H1 (cell line): ENCODE data around the gene CANX. TPM values are rescaled to one million over a fixed set of nuclear protein-coding genes. Genes with fewer than 3 reads are reported as not detected.

Experiments
- CTCF ChIA-PET: fragments of 300-600 bp; sonication (Branson Sonifier 250); formaldehyde crosslinking; loops from one replicate; lab custom pipeline; 2021; ENCODE audit not compliant: partially characterized antibody; lab: Charles Lee
- POLR2A ChIA-PET: fragments of 300-600 bp; sonication (Branson Sonifier 250); formaldehyde crosslinking; loops from one replicate; lab custom pipeline; 2021; ENCODE audit warnings: inconsistent platforms; ENCODE audit not compliant: partially characterized antibody; lab: Charles Lee
- DNase-seq, 2 experiments: peaks; one replicate each; pipeline versions ENCODE4 v3.0.0 to v3.0.0-alpha.2; 2010 to 2022; ENCODE audit warnings: low spot score in 2 of 2, low read depth in 1 of 2, mixed read lengths in 1 of 2
- FAIRE-seq: peaks from 2 replicates; lab custom pipeline; 2011; peaks lifted over from hg19 to GRCh38; lab: Jason Lieb, UNC
- H2AFZ ChIP-seq: 2 replicates; pipeline ENCODE4 v1.8.1; 2012; ENCODE audit warnings: low read length, inconsistent platforms
- H2AK5ac ChIP-seq: 2 replicates; pipeline ENCODE4 v1.6.1; 2013; ENCODE audit warnings: low read depth, low read length
- H2BK120ac ChIP-seq: replicated peaks from 2 replicates; pipeline ENCODE3; 2013; ENCODE audit warnings: low read depth, low read length, inconsistent platforms
- H2BK12ac ChIP-seq: 2 replicates; pipeline ENCODE4 v1.6.1; 2013; ENCODE audit warnings: low read depth, low read length
- H2BK15ac ChIP-seq: 2 replicates; pipeline ENCODE4 v1.6.1; 2013; ENCODE audit warnings: low read length
- H2BK20ac ChIP-seq: 2 replicates; pipeline ENCODE4 v1.6.1; 2013; ENCODE audit warnings: low read length
- H2BK5ac ChIP-seq: 2 replicates; pipeline ENCODE4 v1.6.1; 2013; ENCODE audit warnings: low read depth, low read length
- H3K14ac ChIP-seq: 2 replicates; pipeline ENCODE4 v1.6.1; 2013; ENCODE audit warnings: inconsistent platforms; ENCODE audit not compliant: insufficient read length
- H3K18ac ChIP-seq: 2 replicates; pipeline ENCODE4 v1.6.1; 2013; ENCODE audit warnings: low read length; ENCODE audit errors: extremely low read depth
- H3K23ac ChIP-seq: 2 replicates; pipeline ENCODE4 v1.6.1; 2013; ENCODE audit warnings: inconsistent platforms; ENCODE audit not compliant: insufficient read length
- H3K23me2 ChIP-seq: 2 replicates; pipeline ENCODE4 v1.6.1; 2013; ENCODE audit warnings: low read depth, low read length
- H3K27ac ChIP-seq: 2 replicates; pipeline ENCODE4 v1.6.1; 2011; ENCODE audit warnings: low read depth, low read length, inconsistent platforms
- H3K27me3 ChIP-seq, 4 experiments: replicated peaks in 1 of 4; 1 replicate in 1 of 4; 2 replicates in 3 of 4; pipeline versions ENCODE4 v1.6.1 to v1.8.1; 2011 to 2013; ENCODE audit warnings: low read length in 3 of 4, mild to moderate bottlenecking in 3 of 4, inconsistent platforms in 2 of 4, mixed read lengths in 2 of 4, moderate library complexity in 1 of 4; ENCODE audit not compliant: control insufficient read depth in 3 of 4, insufficient read depth in 3 of 4; ENCODE audit errors: extremely low read depth in 1 of 4
- H3K36me3 ChIP-seq, 4 experiments: 2 replicates each; pipeline versions ENCODE4 v1.6.1 to v1.8.1; 2011 to 2013; ENCODE audit warnings: mild to moderate bottlenecking in 4 of 4, low read length in 3 of 4, moderate library complexity in 2 of 4, control low read depth in 1 of 4, inconsistent platforms in 1 of 4; ENCODE audit not compliant: insufficient read depth in 4 of 4, control insufficient read depth in 2 of 4
- H3K4ac ChIP-seq: replicated peaks from 2 replicates; pipeline ENCODE3; 2013; ENCODE audit warnings: low read length, low read depth, mixed read lengths, inconsistent platforms; ENCODE audit not compliant: insufficient read length
- H3K4me1 ChIP-seq, 4 experiments: replicated peaks in 1 of 4; 1 replicate in 1 of 4; 2 replicates in 3 of 4; pipeline versions ENCODE4 v1.6.1 to v1.8.1; 2011 to 2013; ENCODE audit warnings: low read length in 3 of 4, inconsistent platforms in 2 of 4, mixed read lengths in 1 of 4; ENCODE audit not compliant: insufficient read depth in 4 of 4, control insufficient read depth in 3 of 4
- H3K4me2 ChIP-seq, 2 experiments: 2 replicates each; pipeline versions ENCODE4 v1.6.1 to v1.8.1; 2011 to 2013; ENCODE audit warnings: low read depth in 2 of 2, low read length in 2 of 2, control low read depth in 1 of 2, inconsistent platforms in 1 of 2, mild to moderate bottlenecking in 1 of 2; ENCODE audit not compliant: insufficient read depth in 1 of 2
- H3K4me3 ChIP-seq, 4 experiments: fragments of 200-600, 300-600 bp in 1 of 4; sonication (generic), shearing (Covaris generic), sonication (Bioruptor Twin) in 1 of 4; 2 replicates each; pipeline versions ENCODE4 v1.5.1 to v1.8.1; 2011 to 2016; ENCODE audit warnings: low read length in 4 of 4, low read depth in 3 of 4, control low read depth in 2 of 4, inconsistent platforms in 2 of 4, mild to moderate bottlenecking in 2 of 4, mixed read lengths in 1 of 4, moderate library complexity in 1 of 4; ENCODE audit not compliant: insufficient read depth in 2 of 4; ENCODE audit errors: extremely low read depth in 1 of 4
- H3K56ac ChIP-seq: replicated peaks from 2 replicates; pipeline ENCODE3; 2013; ENCODE audit warnings: low read depth, mild to moderate bottlenecking, mixed read lengths, low read length, inconsistent platforms; ENCODE audit not compliant: insufficient read length
- H3K79me1 ChIP-seq: 2 replicates; pipeline ENCODE4 v1.6.1; 2013; ENCODE audit warnings: low read depth, low read length, control low read depth
- H3K79me2 ChIP-seq, 2 experiments: 2 replicates each; pipeline versions ENCODE4 v1.6.1 to v1.8.1; 2012 to 2013; ENCODE audit warnings: low read length in 2 of 2, mild to moderate bottlenecking in 2 of 2, inconsistent platforms in 1 of 2; ENCODE audit not compliant: insufficient read depth in 2 of 2, control insufficient read depth in 1 of 2
- H3K9ac ChIP-seq, 4 experiments: replicated peaks in 1 of 4; 1 replicate in 1 of 4; 2 replicates in 3 of 4; pipeline versions ENCODE4 v1.6.1 to v1.8.1; 2011 to 2013; ENCODE audit warnings: low read depth in 3 of 4, low read length in 3 of 4, control low read depth in 2 of 4, mild to moderate bottlenecking in 2 of 4, moderate library complexity in 2 of 4, inconsistent platforms in 1 of 4; ENCODE audit errors: extremely low read depth in 1 of 4
- H3K9me3 ChIP-seq, 2 experiments: 2 replicates each; pipeline versions ENCODE4 v1.6.1 to v1.8.1; 2012 to 2013; ENCODE audit warnings: mild to moderate bottlenecking in 2 of 2, moderate library complexity in 2 of 2, control low read depth in 1 of 2, inconsistent platforms in 1 of 2, low read depth in 1 of 2, low read length in 1 of 2, mixed read lengths in 1 of 2; ENCODE audit not compliant: insufficient read depth in 2 of 2
- H4K20me1 ChIP-seq, 2 experiments: replicated peaks in 1 of 2; 2 replicates each; pipeline versions ENCODE3 to v1.8.1; 2011 to 2013; ENCODE audit warnings: inconsistent platforms in 2 of 2, low read length in 2 of 2, mild to moderate bottlenecking in 1 of 2; ENCODE audit not compliant: insufficient read depth in 2 of 2, control insufficient read depth in 1 of 2
- H4K5ac ChIP-seq: 2 replicates; pipeline ENCODE4 v1.6.1; 2013; ENCODE audit warnings: low read length, low read depth, mixed read lengths, inconsistent platforms; ENCODE audit not compliant: insufficient read length
- H4K8ac ChIP-seq: 2 replicates; pipeline ENCODE4 v1.8.0; 2013; ENCODE audit warnings: mild to moderate bottlenecking, moderate library complexity, low read length, inconsistent platforms; ENCODE audit not compliant: insufficient read depth; ENCODE audit errors: extremely low read depth
- H4K91ac ChIP-seq: replicated peaks from 2 replicates; pipeline ENCODE3; 2013; ENCODE audit warnings: low read length, mixed read lengths, inconsistent platforms; ENCODE audit not compliant: insufficient read length
- BRCA1 ChIP-seq: IDR thresholded peaks from 2 replicates; pipeline ENCODE4 v1.6.1; 2012; ENCODE audit warnings: low read depth, low read length, improper control_type of control experiment
- EP300 ChIP-seq, 2 experiments: IDR thresholded peaks; 1 replicate in 1 of 2; 2 replicates in 1 of 2; pipeline ENCODE4 v1.6.1; 2011 to 2012; ENCODE audit warnings: low read depth in 2 of 2, low read length in 2 of 2, mild to moderate bottlenecking in 2 of 2, borderline replicate concordance in 1 of 2, inconsistent platforms in 1 of 2, moderate library complexity in 1 of 2
- JUND ChIP-seq: IDR thresholded peaks from 2 replicates; pipeline ENCODE4 v1.6.1; 2011; ENCODE audit warnings: mild to moderate bottlenecking, improper control_type of control experiment, low read length
- KDM4A ChIP-seq: IDR thresholded peaks from one replicate; pipeline ENCODE4 v1.7.1; 2012; ENCODE audit warnings: low read depth, mild to moderate bottlenecking, moderate library complexity, low read length, inconsistent platforms; ENCODE audit not compliant: severe bottlenecking
- POLR2AphosphoS5 ChIP-seq: IDR thresholded peaks from 2 replicates; pipeline ENCODE4 v1.6.1; 2011; ENCODE audit warnings: low read depth, low read length
- SRF ChIP-seq: IDR thresholded peaks from 2 replicates; pipeline ENCODE4 v1.6.1; 2011; ENCODE audit warnings: mild to moderate bottlenecking, low read depth, low read length, moderate library complexity
- SUZ12 ChIP-seq: fragments of 200-600 bp; sonication (generic); IDR thresholded peaks from 2 replicates; pipeline ENCODE4 v1.6.1; 2012; ENCODE audit warnings: mild to moderate bottlenecking, inconsistent platforms, low read length, moderate library complexity, mixed read lengths
- WGBS, 2 experiments: shearing (Covaris generic) in 1 of 2; methylation state at CpG; one replicate each; pipeline versions ENCODE4 v1.1.6 to v1.1.7; 2013 to 2015; ENCODE audit warnings: low lambda C conversion rate in 2 of 2, mixed read lengths in 2 of 2, inconsistent platforms in 1 of 2, low coverage in 1 of 2, missing lambda C conversion rate in 1 of 2; ENCODE audit not compliant: insufficient replicate concordance in 2 of 2, insufficient coverage in 1 of 2, insufficient read length in 1 of 2; ENCODE audit errors: extremely low coverage in 1 of 2, missing lambda C conversion rate in 1 of 2; 5-methylcytosine and 5-hydroxymethylcytosine counted together
- polyA plus RNA-seq, 7 experiments: library from polyadenylated mRNA; depleted of rRNA in 3 of 7; stranded (reverse) in 5 of 7; unstranded in 2 of 7; fragments of >200 nt in 5 of 7; fragments of 200-250 nt in 2 of 7; gene quantifications; 1 replicate in 5 of 7; 2 replicates in 1 of 7; 4 replicates in 1 of 7; pipeline versions ENCODE4 v1.2.1 to v1.2.3, GENCODE V29; 2011 to 2013; ENCODE audit warnings: missing spikeins in 2 of 7, mixed read lengths in 2 of 7
- total RNA-seq: library from RNA; stranded (reverse); fragmentation: NEBNext Ultra II Directional; extraction: Animal tissue kit (Norgen Biotek cat#: 25700); gene quantifications from 2 replicates; pipeline ENCODE4 v1.2.1, GENCODE V29; 2021
- TF ChIP-seq, protein P1 (sequence below): IDR thresholded peaks from 2 replicates; pipeline ENCODE4 v1.6.1; 2011; ENCODE audit warnings: low read depth, mild to moderate bottlenecking, low read length; ENCODE audit not compliant: insufficient read depth

The CANX gene
- total and polyA plus RNA-seq, 2 of the 8 experiments (the other 6 are each of a cell fraction or from before 2014, with no cell fraction given): 136 to 691 TPM

DNA sequence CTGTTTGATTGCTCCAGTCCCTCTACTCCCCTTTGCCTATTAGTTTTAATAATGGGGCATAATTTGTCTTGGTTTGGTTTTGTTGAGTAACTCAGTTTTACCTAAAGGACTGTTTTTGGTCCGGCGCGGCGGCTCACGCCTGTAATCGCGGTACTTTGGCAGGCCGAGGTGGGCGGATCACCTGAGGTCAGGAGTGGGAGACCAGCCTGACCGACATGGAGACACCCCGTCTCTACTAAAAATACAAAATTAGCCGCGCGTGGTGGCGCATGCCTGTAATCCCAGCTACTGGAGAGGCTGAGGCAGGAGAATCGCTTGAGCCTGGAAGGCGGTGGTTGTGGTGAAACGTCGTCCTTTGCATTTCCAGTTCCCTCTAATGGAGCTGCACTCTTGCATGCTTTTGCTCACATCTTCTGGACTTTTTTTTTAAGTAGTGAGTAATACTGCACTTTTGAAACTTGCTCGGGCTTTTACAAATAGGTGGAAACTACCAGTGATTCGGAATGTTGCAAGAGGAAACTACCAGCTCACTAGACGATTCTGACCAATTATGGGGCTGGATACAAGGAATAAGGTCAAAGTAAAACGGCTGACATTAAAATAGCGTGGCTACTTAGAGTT lies 33.1 kb downstream of the CANX start:
- H3K4me2 ChIP-seq: peak overlapping the region; percentile 51 to 56
- no peak overlapping the region for H2BK5ac ChIP-seq
- POLR2A ChIA-PET: interaction anchor here (0.6 to 7.4 kb wide), 28 partner anchors 8 to 135 kb away, joined by 3 to 60 read pairs (median 5); partner anchors contain the start of genes CANX and HNRNPH1
- H2BK12ac ChIP-seq: no peak overlapping the region
- no peak overlapping the region for H3K27ac ChIP-seq
- peak overlapping the region; percentile 26 for H2BK120ac ChIP-seq
- no peak overlapping the region; a peak in 2 of 7 replicates for H3K9ac ChIP-seq
- H3K23me2 ChIP-seq: peaks cover 4% of the 10 kb centered on the region; the same call in 1 of the 2 replicates
- H4K91ac ChIP-seq: no peak overlapping the region
- peaks cover 0 to 3% (median 3%) of the 10 kb centered on the region in 4 experiments; a peak in 3 of 7 replicates for H3K4me1 ChIP-seq
- H3K18ac ChIP-seq: peak overlapping the region; percentile 51; the same call in 1 of the 2 replicates
- H4K5ac ChIP-seq: no peak overlapping the region
- H3K27me3 ChIP-seq: no peaks in the 10 kb centered on the region
- no peak overlapping the region for H3K56ac ChIP-seq
- CTCF ChIA-PET: interaction anchor here (0.6 to 2.0 kb wide), 4 partner anchors 46 to 170 kb away, joined by 3 to 5 read pairs (median 4); no protein-coding TSS in a partner anchor
- no peak overlapping the region for H2AFZ ChIP-seq
- TF ChIP-seq JUND (no peak), SUZ12 (no peak), KDM4A (no peak), SRF (no peak), BRCA1 (no peak), POLR2AphosphoS5 (0 out of 2 replicates have a peak, but pooled peaks have one; percentile 24), EP300 (IDR thresholded peaks at IDR 0.05; ENCODE audit: borderline replicate concordance in 1 of 2, low read depth in 2 of 2, low read length in 2 of 2) (no peak)
- TF ChIP-seq, protein P1, sequence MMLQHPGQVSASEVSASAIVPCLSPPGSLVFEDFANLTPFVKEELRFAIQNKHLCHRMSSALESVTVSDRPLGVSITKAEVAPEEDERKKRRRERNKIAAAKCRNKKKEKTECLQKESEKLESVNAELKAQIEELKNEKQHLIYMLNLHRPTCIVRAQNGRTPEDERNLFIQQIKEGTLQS: no peak
- H2BK20ac ChIP-seq: no peak overlapping the region
- no peak overlapping the region; the same call in 1 of the 2 replicates for H4K8ac ChIP-seq
- H3K4ac ChIP-seq: no peak overlapping the region
- H3K9me3 ChIP-seq: no peaks in the 10 kb centered on the region
- DNase-seq: peak in 1 of 2 experiments; percentile 57
- H3K4me3 ChIP-seq: peak overlapping the region in 3 of 4 experiments; percentile 8 to 47 (median 26); a peak in 5 of 8 replicates
- H3K23ac ChIP-seq: no peak overlapping the region
- peaks cover 24 to 42% (median 30%) of the 10 kb centered on the region in 4 experiments for H3K36me3 ChIP-seq
- peaks cover 21 to 40% of the 10 kb centered on the region in 2 experiments for H3K79me2 ChIP-seq
- no peak for FAIRE-seq
- no peak overlapping the region for H3K14ac ChIP-seq
- H2BK15ac ChIP-seq: no peak overlapping the region
- H4K20me1 ChIP-seq: peaks cover 9 to 11% of the 10 kb centered on the region in 2 experiments
- 73% methylated on average over 24 of the region's 24 CpGs; no CpG with 5 or more reads in 1 of the 2 experiments for WGBS, 2 experiments
- H2AK5ac ChIP-seq: no peak overlapping the region
- peaks cover 2% of the 10 kb centered on the region for H3K79me1 ChIP-seq
